GM18909 (cell line): ENCODE results near the gene ACBD3.

ENCODE experiments used
- ATAC-seq: cut with Tn5 transposase; IDR thresholded peaks from one replicate; pipeline ENCODE4 v1.9.1; 2021; ENCODE audit warnings: mild to moderate bottlenecking; ENCODE audit not compliant: unreplicated experiment, poor library complexity

The ACBD3 gene

GRCh38 chr1:226135709-226136108, 50.8 kb downstream of the ACBD3 start:
- no peak for ATAC-seq

- no peak for ATAC-seq
These were observed 51.4 kb downstream of the ACBD3 start for GRCh38 chr1:226135059-226135651.

GRCh38 chr1:226134170-226135058, 52.1 kb downstream of the ACBD3 start:
- no peak for ATAC-seq

GRCh38 chr1:226133504-226134123, 52.9 kb downstream of the ACBD3 start:
- ATAC-seq = no peak

- ATAC-seq = no peak
These were observed 53.6 kb downstream of the ACBD3 start for GRCh38 chr1:226132728-226133503.

- no peak for ATAC-seq
These were observed 54.9 kb downstream of the ACBD3 start for GRCh38 chr1:226131639-226132038.

- ATAC-seq = no peak
These were observed 57.3 kb downstream of the ACBD3 start for GRCh38 chr1:226129230-226129629.

GRCh38 chr1:226128487-226129075, 58.0 kb downstream of the ACBD3 start:
- ATAC-seq = no peak

GRCh38 chr1:226126824-226127569, 59.5 kb downstream of the ACBD3 start:
- ATAC-seq = no peak

- ATAC-seq = no peak
These were observed 60.7 kb downstream of the ACBD3 start for GRCh38 chr1:226125831-226126230.

GRCh38 chr1:226125097-226125630, 61.4 kb downstream of the ACBD3 start:
- ATAC-seq = peak; percentile 23

- ATAC-seq = no peak
These were observed 62.7 kb downstream of the ACBD3 start for GRCh38 chr1:226123591-226124471.

- ATAC-seq = no peak
These were observed 63.4 kb downstream of the ACBD3 start for GRCh38 chr1:226123212-226123560.

GRCh38 chr1:226121587-226122400, 64.7 kb downstream of the ACBD3 start:
- peak; percentile 68 for ATAC-seq

GRCh38 chr1:226121049-226121586, 65.4 kb downstream of the ACBD3 start:
- ATAC-seq = no peak

- ATAC-seq = no peak
These were observed 66.1 kb downstream of the ACBD3 start for GRCh38 chr1:226120398-226120797.

GRCh38 chr1:226119169-226119568, 67.4 kb downstream of the ACBD3 start:
- no peak for ATAC-seq
